GM19452 (cell line): ENCODE measurements around the gene LMBR1.
"Not testable (repeated sequence)": the region's sequence is repeated elsewhere in the genome, so short reads cannot be mapped to it uniquely, and the experiment has no call there.

Source experiments
- ATAC-seq: cut with Tn5 transposase; IDR thresholded peaks from one replicate; pipeline ENCODE4 v1.9.1; 2021; ENCODE audit not compliant: unreplicated experiment

LMBR1 gene

GRCh38 chr7:156848979-156849378 is 44.0 kb downstream of the LMBR1 start:
- ATAC-seq, result no peak

GRCh38 chr7:156845379-156846101 is 47.4 kb downstream of the LMBR1 start:
- ATAC-seq, result no peak

- not testable (repeated sequence) for ATAC-seq
Observed at GRCh38 chr7:156843582-156843981, 49.4 kb downstream of the LMBR1 start.

GRCh38 chr7:156843157-156843556 is 49.8 kb downstream of the LMBR1 start:
- no peak for ATAC-seq

GRCh38 chr7:156842740-156843140 is 50.2 kb downstream of the LMBR1 start:
- ATAC-seq, result no peak

- no peak for ATAC-seq
Observed at GRCh38 chr7:156842317-156842716, 50.7 kb downstream of the LMBR1 start.

GRCh38 chr7:156841497-156841896 is 51.5 kb downstream of the LMBR1 start:
- no peak for ATAC-seq

- no peak for ATAC-seq
Observed at GRCh38 chr7:156840134-156840533, 52.8 kb downstream of the LMBR1 start.

- ATAC-seq, result no peak
Observed at GRCh38 chr7:156836443-156836842, 56.5 kb downstream of the LMBR1 start.

GRCh38 chr7:156834462-156834861 is 58.5 kb downstream of the LMBR1 start:
- no peak for ATAC-seq

GRCh38 chr7:156833312-156833711 is 59.7 kb downstream of the LMBR1 start:
- ATAC-seq, result no peak

GRCh38 chr7:156832195-156832877 is 60.6 kb downstream of the LMBR1 start:
- no peak for ATAC-seq

- ATAC-seq, result no peak
Observed at GRCh38 chr7:156829669-156830336, 63.2 kb downstream of the LMBR1 start.

- no peak for ATAC-seq
Observed at GRCh38 chr7:156827587-156828203, 65.3 kb downstream of the LMBR1 start.

GRCh38 chr7:156823435-156823834 is 69.5 kb downstream of the LMBR1 start:
- no peak for ATAC-seq

GRCh38 chr7:156820445-156821063 is 72.4 kb downstream of the LMBR1 start:
- ATAC-seq, result no peak

GRCh38 chr7:156819733-156820295 is 73.2 kb downstream of the LMBR1 start:
- ATAC-seq, result no peak

- ATAC-seq, result no peak
Observed at GRCh38 chr7:156818133-156818532, 74.8 kb downstream of the LMBR1 start.

GRCh38 chr7:156816943-156817572 is 75.9 kb downstream of the LMBR1 start:
- ATAC-seq, result no peak

- no peak for ATAC-seq
Observed at GRCh38 chr7:156811706-156812105, 81.3 kb downstream of the LMBR1 start.
